ENCODE measurements around the gene SERTAD3.

GRCh38 chr19:40407714-40408597 is 36.2 kb downstream of the SERTAD3 start:
- TF ChIP-seq POLR2A (IDR thresholded peaks at IDR 0.05) (no peak), CTCF (IDR thresholded peaks at IDR 0.05) (no peak)

Measured in body of pancreas (tissue), 4 donors.